Measurements from ENCODE around the gene IMPA2.

DNA sequence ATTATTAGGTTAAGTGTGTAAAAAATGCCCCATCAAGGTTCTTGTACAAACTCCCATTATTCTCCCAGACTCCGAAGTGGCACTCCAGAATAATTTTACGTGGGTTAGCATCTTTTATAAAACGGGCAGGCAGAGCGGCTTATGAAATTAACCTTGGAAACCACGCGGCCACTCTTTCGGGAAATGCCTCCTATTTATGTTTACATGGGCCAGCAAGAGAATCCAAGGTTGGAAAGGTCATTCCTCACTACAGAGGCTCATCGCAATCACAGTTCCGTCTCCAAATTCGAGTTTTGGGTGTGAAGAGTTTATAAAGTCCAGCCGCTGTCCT is 1.2 kb upstream of the IMPA2 start:
- TF ChIP-seq, protein P1, sequence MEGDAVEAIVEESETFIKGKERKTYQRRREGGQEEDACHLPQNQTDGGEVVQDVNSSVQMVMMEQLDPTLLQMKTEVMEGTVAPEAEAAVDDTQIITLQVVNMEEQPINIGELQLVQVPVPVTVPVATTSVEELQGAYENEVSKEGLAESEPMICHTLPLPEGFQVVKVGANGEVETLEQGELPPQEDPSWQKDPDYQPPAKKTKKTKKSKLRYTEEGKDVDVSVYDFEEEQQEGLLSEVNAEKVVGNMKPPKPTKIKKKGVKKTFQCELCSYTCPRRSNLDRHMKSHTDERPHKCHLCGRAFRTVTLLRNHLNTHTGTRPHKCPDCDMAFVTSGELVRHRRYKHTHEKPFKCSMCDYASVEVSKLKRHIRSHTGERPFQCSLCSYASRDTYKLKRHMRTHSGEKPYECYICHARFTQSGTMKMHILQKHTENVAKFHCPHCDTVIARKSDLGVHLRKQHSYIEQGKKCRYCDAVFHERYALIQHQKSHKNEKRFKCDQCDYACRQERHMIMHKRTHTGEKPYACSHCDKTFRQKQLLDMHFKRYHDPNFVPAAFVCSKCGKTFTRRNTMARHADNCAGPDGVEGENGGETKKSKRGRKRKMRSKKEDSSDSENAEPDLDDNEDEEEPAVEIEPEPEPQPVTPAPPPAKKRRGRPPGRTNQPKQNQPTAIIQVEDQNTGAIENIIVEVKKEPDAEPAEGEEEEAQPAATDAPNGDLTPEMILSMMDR (conservative IDR thresholded peaks at IDR 0.05; ENCODE audit: low read length) = no peak
- TF ChIP-seq EZH2phosphoT487 (IDR thresholded peaks at IDR 0.05; ENCODE audit: borderline replicate concordance) = no peak
